Dendritic cell treated with granulocyte-macrophage colony-stimulating factor and Interleukin-4, amounts not matched to agents 40 ng/mL and 50 ng/mL, for 4 days (primary cell): ENCODE results near the gene OGFR.
A peak's percentile ranks its signal among the peaks of the same experiment; 100 is the strongest.

ENCODE experiments used
- H3K27ac Mint-ChIP-seq: one replicate; pipeline ENCODE4 v1.8.0; 2022; ENCODE audit warnings: mild to moderate bottlenecking, mixed read lengths
- H3K27me3 Mint-ChIP-seq: one replicate; pipeline ENCODE4 v1.8.0; 2022; ENCODE audit warnings: mild to moderate bottlenecking, mixed read lengths
- H3K36me3 Mint-ChIP-seq: one replicate; pipeline ENCODE4 v1.8.0; 2022; ENCODE audit warnings: low read depth, mixed read lengths
- H3K4me1 Mint-ChIP-seq: one replicate; pipeline ENCODE4 v1.8.0; 2022; ENCODE audit warnings: low read depth, mixed read lengths
- H3K4me3 Mint-ChIP-seq: one replicate; pipeline ENCODE4 v1.8.0; 2022; ENCODE audit warnings: mild to moderate bottlenecking, moderate library complexity, mixed read lengths
- H3K9me3 Mint-ChIP-seq: one replicate; pipeline ENCODE4 v1.8.0; 2022; ENCODE audit warnings: mixed read lengths
- intact Hi-C: fragments of 100-400 bp; cut with micrococcal nuclease; formaldehyde crosslinking; loops from one replicate; pipeline ENCODE4 v1.15.0; 2022

Gene OGFR

GRCh38 chr20:62795023-62795761 is 9.4 kb upstream of the OGFR start:
- Mint-ChIP-seq H3K4me1 (peaks cover 60% of the 10 kb centered on the region), H3K27ac (peak overlapping the region; percentile 92), H3K4me3 (peak overlapping the region; percentile 72), H3K27me3 (no peaks in the 10 kb centered on the region), H3K36me3 (peaks cover 34% of the 10 kb centered on the region), H3K9me3 (no peaks in the 10 kb centered on the region)
- intact Hi-C loops: no loop called here

GRCh38 chr20:62796699-62797491 is 7.7 kb upstream of the OGFR start:
- Mint-ChIP-seq H3K36me3 (peaks cover 51% of the 10 kb centered on the region), H3K27ac (peak overlapping the region; percentile 83), H3K27me3 (no peaks in the 10 kb centered on the region), H3K4me1 (peaks cover 60% of the 10 kb centered on the region), H3K4me3 (peak overlapping the region; percentile 84), H3K9me3 (no peaks in the 10 kb centered on the region)
- intact Hi-C loops: no loop called here

DNA sequence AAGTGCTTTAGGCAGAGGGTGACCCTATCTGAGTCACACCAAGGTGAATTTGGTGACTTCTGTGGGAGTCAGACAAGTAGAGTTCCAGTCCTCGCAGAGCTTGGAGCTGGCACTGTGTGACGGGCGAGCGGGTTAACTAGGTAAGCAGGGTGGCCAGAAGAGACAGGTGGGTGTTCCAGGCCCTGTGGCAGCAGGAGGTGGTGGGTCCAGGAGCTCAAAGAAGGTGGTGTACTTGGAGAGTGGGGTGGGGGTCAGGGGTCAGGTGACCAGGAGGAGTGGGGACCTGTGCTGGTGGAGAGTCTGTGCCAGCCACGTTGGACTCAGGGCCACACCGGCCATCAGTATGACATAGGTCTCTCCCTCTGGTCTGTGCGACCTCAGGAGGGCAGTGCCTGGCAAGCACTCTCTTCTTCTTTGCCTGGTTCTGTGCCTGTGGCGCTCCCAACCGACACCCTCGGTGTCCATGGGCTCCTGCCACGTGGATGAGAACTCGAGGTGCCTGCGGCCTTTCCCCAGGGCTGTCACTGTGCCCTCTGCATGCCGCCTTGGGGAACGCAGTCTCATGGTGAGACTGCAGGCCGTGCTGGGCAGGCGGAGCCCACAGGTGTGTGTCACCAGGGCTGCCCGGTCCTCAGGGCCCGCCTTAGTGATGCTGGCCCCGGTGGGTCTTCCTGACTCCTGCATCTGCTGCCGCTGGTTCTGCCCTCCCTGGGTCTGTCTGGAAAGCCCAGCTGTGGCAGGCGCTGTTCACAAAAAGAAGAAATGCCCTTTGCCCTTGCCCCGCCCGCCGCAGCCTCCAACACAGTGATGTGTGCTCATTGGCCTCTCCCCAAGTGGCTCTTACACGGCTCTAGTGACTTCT is 6.7 kb upstream of the OGFR start:
- Mint-ChIP-seq H3K4me3 (peak overlapping the region; percentile 84), H3K4me1 (peaks cover 66% of the 10 kb centered on the region), H3K27ac (peak overlapping the region; percentile 83), H3K27me3 (no peaks in the 10 kb centered on the region), H3K36me3 (peaks cover 51% of the 10 kb centered on the region), H3K9me3 (no peaks in the 10 kb centered on the region)
- intact Hi-C loops: no loop called here

- intact Hi-C loops: no loop called here
- Mint-ChIP-seq H3K4me1 (peaks cover 66% of the 10 kb centered on the region), H3K27ac (peak overlapping the region; percentile 83), H3K9me3 (no peaks in the 10 kb centered on the region), H3K36me3 (peaks cover 51% of the 10 kb centered on the region), H3K4me3 (no peak overlapping the region), H3K27me3 (no peaks in the 10 kb centered on the region)
Measured at GRCh38 chr20:62799036-62799435, 5.6 kb upstream of the OGFR start.

- no peak overlapping the region for H3K27ac Mint-ChIP-seq
- no peaks in the 10 kb centered on the region for H3K9me3 Mint-ChIP-seq
- H3K4me3 Mint-ChIP-seq: no peak overlapping the region
- intact Hi-C loops: no loop called here
- no peaks in the 10 kb centered on the region for H3K27me3 Mint-ChIP-seq
- peaks cover 56% of the 10 kb centered on the region for H3K36me3 Mint-ChIP-seq
- peaks cover 70% of the 10 kb centered on the region for H3K4me1 Mint-ChIP-seq
Measured at GRCh38 chr20:62799459-62799858, 5.2 kb upstream of the OGFR start.

GRCh38 chr20:62799873-62800272 is 4.8 kb upstream of the OGFR start:
- H3K27ac Mint-ChIP-seq: no peak overlapping the region
- H3K4me3 Mint-ChIP-seq: no peak overlapping the region

DNA sequence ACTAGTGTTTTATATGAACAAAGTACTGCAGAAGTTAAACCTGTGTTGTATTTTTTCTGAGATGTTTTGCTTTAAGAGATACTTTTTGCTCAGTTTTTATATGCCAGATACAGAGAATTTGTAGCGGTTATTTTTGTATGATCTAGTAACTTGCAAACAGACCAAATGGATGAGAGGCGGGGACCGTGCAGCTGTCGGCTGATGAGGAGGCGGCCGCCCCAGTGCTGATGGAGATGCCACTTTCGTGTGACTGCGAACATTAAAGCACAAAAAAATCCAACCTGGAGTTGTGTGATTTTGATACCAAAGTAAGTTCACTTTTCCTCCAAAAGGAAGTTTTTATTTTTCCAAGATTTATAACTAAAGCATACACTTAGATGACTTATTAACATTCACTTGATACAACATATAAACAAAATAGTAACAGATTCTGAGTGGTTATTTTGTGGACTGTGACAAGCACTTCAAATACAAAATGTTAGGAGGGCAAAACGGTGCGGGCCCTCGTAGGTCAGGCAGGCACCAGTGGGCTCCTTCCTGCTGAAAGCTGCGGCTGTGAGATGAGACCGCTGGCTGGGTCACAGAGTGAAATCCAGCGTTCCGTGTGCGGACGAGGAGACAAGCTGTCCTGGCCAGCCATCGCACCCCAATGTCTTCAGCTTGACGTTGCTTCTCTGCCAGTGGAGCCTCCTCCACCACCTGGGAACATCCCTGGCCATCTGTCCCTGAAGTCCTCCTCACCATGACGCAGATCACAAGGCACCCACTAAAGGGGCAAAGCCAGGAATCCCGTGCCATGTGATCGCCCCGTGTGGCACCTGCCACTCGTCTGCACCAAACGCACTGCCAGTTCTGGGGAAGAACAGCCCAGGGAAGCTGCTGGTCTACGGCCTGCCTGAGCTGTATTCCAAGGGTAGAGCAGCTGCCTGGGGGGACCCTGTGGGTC is 4.0 kb upstream of the OGFR start:
- Mint-ChIP-seq H3K4me1 (peaks cover 67% of the 10 kb centered on the region), H3K27me3 (no peaks in the 10 kb centered on the region), H3K36me3 (peaks cover 64% of the 10 kb centered on the region), H3K27ac (no peak overlapping the region), H3K4me3 (no peak overlapping the region), H3K9me3 (no peaks in the 10 kb centered on the region)
- intact Hi-C loops: loop anchor here (10.0 kb wide), 1 partner anchor 416 kb away; the partner anchor contains the start of gene RPS21

More at GRCh38 chr20:62799873-62800272, 4.8 kb upstream of the OGFR start:
- Mint-ChIP-seq H3K27me3 (no peaks in the 10 kb centered on the region), H3K9me3 (no peaks in the 10 kb centered on the region), H3K4me1 (peaks cover 70% of the 10 kb centered on the region), H3K36me3 (peaks cover 60% of the 10 kb centered on the region)
- intact Hi-C loops: loop anchor here (10.0 kb wide), 1 partner anchor 415 kb away; the partner anchor contains the start of gene RPS21

GRCh38 chr20:62801284-62802010 is 3.2 kb upstream of the OGFR start:
- Mint-ChIP-seq H3K27me3 (no peaks in the 10 kb centered on the region), H3K9me3 (no peaks in the 10 kb centered on the region), H3K27ac (no peak overlapping the region), H3K4me1 (peaks cover 71% of the 10 kb centered on the region), H3K4me3 (no peak overlapping the region), H3K36me3 (peaks cover 73% of the 10 kb centered on the region)
- intact Hi-C loops: loop anchor here (10.0 kb wide), 1 partner anchor 417 kb away; the partner anchor contains the start of gene RPS21

- no peaks in the 10 kb centered on the region for H3K27me3 Mint-ChIP-seq
- H3K4me3 Mint-ChIP-seq: no peak overlapping the region
- H3K36me3 Mint-ChIP-seq: peaks cover 77% of the 10 kb centered on the region
- H3K9me3 Mint-ChIP-seq: no peaks in the 10 kb centered on the region
- H3K4me1 Mint-ChIP-seq: peaks cover 74% of the 10 kb centered on the region
- intact Hi-C loops: loop anchor here (10.0 kb wide), 1 partner anchor 417 kb away; the partner anchor contains the start of gene RPS21
- H3K27ac Mint-ChIP-seq: peak overlapping the region; percentile 65
Measured at GRCh38 chr20:62802026-62802712, 2.5 kb upstream of the OGFR start.

DNA sequence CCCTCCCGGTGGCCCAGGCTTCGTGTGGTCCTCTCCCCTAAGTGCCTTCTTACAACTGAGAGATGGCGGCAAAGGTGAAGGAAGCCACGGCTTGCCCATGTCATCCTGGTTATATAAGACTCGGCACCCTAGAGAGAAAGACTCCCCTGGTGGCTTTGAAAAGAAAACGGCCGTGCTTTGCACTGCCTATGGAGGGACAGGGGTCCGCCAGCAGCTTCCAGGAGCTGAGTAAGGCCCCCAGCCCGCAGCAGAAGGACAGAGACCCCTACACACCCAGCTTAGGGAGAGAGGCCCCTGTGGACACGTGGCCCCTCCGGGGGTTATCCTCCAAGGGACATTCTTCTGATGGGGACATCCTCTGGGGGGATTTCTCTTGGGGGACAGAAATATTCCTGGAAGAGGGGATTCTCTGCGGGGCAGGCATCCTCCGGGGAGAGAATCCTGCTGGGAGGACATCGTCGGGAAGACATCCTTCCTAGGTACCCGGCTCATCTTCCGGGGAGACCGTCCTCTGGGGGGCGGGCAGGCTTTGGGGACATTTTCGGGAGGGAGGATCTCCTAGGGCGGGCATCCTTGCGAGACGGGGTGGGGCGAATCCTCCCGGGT is 511 bp upstream of the OGFR start:
- H3K27ac Mint-ChIP-seq: peak overlapping the region; percentile 85
- peak overlapping the region; percentile 91 for H3K4me3 Mint-ChIP-seq
- H3K9me3 Mint-ChIP-seq: no peaks in the 10 kb centered on the region
- no peaks in the 10 kb centered on the region for H3K27me3 Mint-ChIP-seq
- H3K4me1 Mint-ChIP-seq: peaks cover 66% of the 10 kb centered on the region
- intact Hi-C loops: loop anchor here (10.0 kb wide), 1 partner anchor 419 kb away; the partner anchor contains the start of gene RPS21
- peaks cover 77% of the 10 kb centered on the region for H3K36me3 Mint-ChIP-seq

GRCh38 chr20:62805155-62805710 is 598 bp downstream of the OGFR start:
- Mint-ChIP-seq H3K4me3 (peak overlapping the region; percentile 88), H3K9me3 (no peaks in the 10 kb centered on the region), H3K27me3 (no peaks in the 10 kb centered on the region), H3K36me3 (peaks cover 77% of the 10 kb centered on the region), H3K27ac (peak overlapping the region; percentile 91), H3K4me1 (peaks cover 72% of the 10 kb centered on the region)
- intact Hi-C loops: loop anchor here (5.0 to 10.0 kb wide), 3 partner anchors 138 to 420 kb away; partner anchors contain the start of gene RPS21
